Activated naive CD4-positive, alpha-beta T cell treated with anti-CD3 and anti-CD28 coated beads for 36 hours (primary cell): ENCODE measurements around the gene SGSM2. TPM values are rescaled to one million over a fixed set of nuclear protein-coding genes. Genes with fewer than 3 reads are reported as not detected.

Experiments used
- CTCF ChIA-PET: fragments of 350-600 bp; sonication (Branson Sonifier 250); formaldehyde crosslinking; loops from one replicate; lab custom pipeline; 2021; ENCODE audit warnings: antibody characterized with exemption; lab: Charles Lee
- DNase-seq: peaks from one replicate; pipeline ENCODE4 v3.0.0-alpha.2; 2020
- H3K27ac Mint-ChIP-seq: one replicate; pipeline ENCODE4 v1.8.0; 2021; ENCODE audit warnings: mild to moderate bottlenecking, mixed read lengths
- H3K27me3 Mint-ChIP-seq: one replicate; pipeline ENCODE4 v1.8.0; 2021; ENCODE audit warnings: low read depth, mixed read lengths
- H3K36me3 Mint-ChIP-seq: one replicate; pipeline ENCODE4 v1.8.0; 2021; ENCODE audit warnings: low read depth, mixed read lengths
- H3K4me1 Mint-ChIP-seq: one replicate; pipeline ENCODE4 v1.8.0; 2021; ENCODE audit warnings: low read depth, mixed read lengths
- H3K4me3 Mint-ChIP-seq: one replicate; pipeline ENCODE4 v1.8.0; 2021; ENCODE audit warnings: mild to moderate bottlenecking, moderate library complexity, mixed read lengths
- H3K9me3 Mint-ChIP-seq: one replicate; pipeline ENCODE4 v1.8.0; 2021; ENCODE audit warnings: mixed read lengths
- intact Hi-C: fragments of 100-400 bp; cut with micrococcal nuclease; formaldehyde crosslinking; loops from one replicate; pipeline ENCODE4 v1.15.1; 2023
- total RNA-seq, 2 experiments: library from RNA; stranded (reverse); gene quantifications; one replicate each; pipeline ENCODE4 v1.2.3, GENCODE V29; 2021

Gene SGSM2
- total RNA-seq, 2 experiments from 2014 or later: 20.3 to 22.0 TPM

- intact Hi-C loops: no loop called here
- peaks cover 17% of the 10 kb centered on the region for H3K36me3 Mint-ChIP-seq
- no peak overlapping the region for H3K27ac Mint-ChIP-seq
- no peaks in the 10 kb centered on the region for H3K9me3 Mint-ChIP-seq
- CTCF ChIA-PET: interaction anchor here (1.1 to 2.9 kb wide), 3 partner anchors 15 to 78 kb away, joined by 7 to 19 read pairs (median 7); no protein-coding TSS in a partner anchor
- no peaks in the 10 kb centered on the region for H3K27me3 Mint-ChIP-seq
- peaks cover 19% of the 10 kb centered on the region for H3K4me1 Mint-ChIP-seq
- DNase-seq: no peak
- peak overlapping the region; percentile 66 for H3K4me3 Mint-ChIP-seq
Measured at GRCh38 chr17:2338315-2338657, 985 bp downstream of the SGSM2 start.

- peak; percentile 46 for DNase-seq
- Mint-ChIP-seq H3K36me3 (peaks cover 1% of the 10 kb centered on the region), H3K4me1 (peaks cover 9% of the 10 kb centered on the region), H3K27me3 (no peaks in the 10 kb centered on the region), H3K27ac (no peak overlapping the region), H3K9me3 (no peaks in the 10 kb centered on the region), H3K4me3 (no peak overlapping the region)
- intact Hi-C loops: no loop called here
- CTCF ChIA-PET: interaction anchor here (1.7 kb wide), 1 partner anchor 10 kb away, joined by 10 read pairs; no protein-coding TSS in a partner anchor
Measured at GRCh38 chr17:2343421-2343820, 6.1 kb downstream of the SGSM2 start.

- no peak for DNase-seq
- Mint-ChIP-seq H3K4me1 (peaks cover 7% of the 10 kb centered on the region), H3K27ac (no peak overlapping the region), H3K27me3 (no peaks in the 10 kb centered on the region), H3K9me3 (no peaks in the 10 kb centered on the region), H3K4me3 (no peak overlapping the region), H3K36me3 (peaks cover 1% of the 10 kb centered on the region)
- CTCF ChIA-PET: interaction anchor here (1.7 kb wide), 1 partner anchor 9 kb away, joined by 10 read pairs; no protein-coding TSS in a partner anchor
- intact Hi-C loops: no loop called here
Measured at GRCh38 chr17:2344528-2344927, 7.2 kb downstream of the SGSM2 start.

GRCh38 chr17:2346475-2346874, 9.2 kb downstream of the SGSM2 start:
- no peaks in the 10 kb centered on the region for H3K36me3 Mint-ChIP-seq
- CTCF ChIA-PET: no interaction called here
- DNase-seq: no peak
- H3K9me3 Mint-ChIP-seq: no peaks in the 10 kb centered on the region
- peaks cover 6% of the 10 kb centered on the region for H3K4me1 Mint-ChIP-seq
- H3K4me3 Mint-ChIP-seq: no peak overlapping the region
- H3K27me3 Mint-ChIP-seq: no peaks in the 10 kb centered on the region
- H3K27ac Mint-ChIP-seq: no peak overlapping the region
- intact Hi-C loops: no loop called here

GRCh38 chr17:2347805-2348685, 10.7 kb downstream of the SGSM2 start:
- no peak overlapping the region for H3K4me3 Mint-ChIP-seq
- H3K36me3 Mint-ChIP-seq: no peaks in the 10 kb centered on the region
- CTCF ChIA-PET: interaction anchor here (1.0 to 1.7 kb wide), 4 partner anchors 8 to 291 kb away, joined by 3 to 5 read pairs (median 4); no protein-coding TSS in a partner anchor
- no peak overlapping the region for H3K27ac Mint-ChIP-seq
- peaks cover 6% of the 10 kb centered on the region for H3K4me1 Mint-ChIP-seq
- H3K27me3 Mint-ChIP-seq: no peaks in the 10 kb centered on the region
- no peak for DNase-seq
- intact Hi-C loops: no loop called here
- no peaks in the 10 kb centered on the region for H3K9me3 Mint-ChIP-seq

GRCh38 chr17:2351269-2351668, 14.0 kb downstream of the SGSM2 start:
- CTCF ChIA-PET: interaction anchor here (0.6 to 1.7 kb wide), 5 partner anchors 15 to 488 kb away, joined by 3 to 9 read pairs (median 3); partner anchors contain the start of gene TSR1
- Mint-ChIP-seq H3K4me1 (peaks cover 17% of the 10 kb centered on the region), H3K4me3 (no peak overlapping the region), H3K9me3 (no peaks in the 10 kb centered on the region), H3K27ac (no peak overlapping the region), H3K27me3 (no peaks in the 10 kb centered on the region), H3K36me3 (no peaks in the 10 kb centered on the region)
- DNase-seq: no peak
- intact Hi-C loops: loop anchor here (5.0 kb wide), 1 partner anchor 49 kb away; the partner anchor contains the start of genes SMG6 and SRR

- Mint-ChIP-seq H3K36me3 (no peaks in the 10 kb centered on the region), H3K27me3 (no peaks in the 10 kb centered on the region), H3K4me3 (no peak overlapping the region), H3K9me3 (no peaks in the 10 kb centered on the region), H3K4me1 (peaks cover 17% of the 10 kb centered on the region), H3K27ac (no peak overlapping the region)
- no peak for DNase-seq
- intact Hi-C loops: loop anchor here (5.0 kb wide), 1 partner anchor 52 kb away; the partner anchor contains the start of genes SMG6 and SRR
- CTCF ChIA-PET: interaction anchor here (0.6 to 2.4 kb wide), 7 partner anchors 15 to 582 kb away, joined by 3 to 19 read pairs (median 4); partner anchors contain the start of gene TSR1
Measured at GRCh38 chr17:2354311-2354710, 17.0 kb downstream of the SGSM2 start.

- DNase-seq: no peak
- H3K4me1 Mint-ChIP-seq: peaks cover 17% of the 10 kb centered on the region
Measured at GRCh38 chr17:2357237-2357636, 19.9 kb downstream of the SGSM2 start.

GRCh38 chr17:2357931-2358434, 20.7 kb downstream of the SGSM2 start:
- intact Hi-C loops: no loop called here
- CTCF ChIA-PET: interaction anchor here (0.9 to 1.5 kb wide), 2 partner anchors 21 to 58 kb away, joined by 3 to 4 read pairs; partner anchors contain the start of gene TSR1
- Mint-ChIP-seq H3K36me3 (peaks cover 3% of the 10 kb centered on the region), H3K9me3 (no peaks in the 10 kb centered on the region), H3K27me3 (no peaks in the 10 kb centered on the region), H3K4me1 (peaks cover 15% of the 10 kb centered on the region), H3K27ac (no peak overlapping the region), H3K4me3 (no peak overlapping the region)
- DNase-seq: no peak

More at GRCh38 chr17:2357237-2357636, 19.9 kb downstream of the SGSM2 start:
- H3K27ac Mint-ChIP-seq: no peak overlapping the region
- H3K36me3 Mint-ChIP-seq: no peaks in the 10 kb centered on the region
- intact Hi-C loops: no loop called here
- H3K27me3 Mint-ChIP-seq: no peaks in the 10 kb centered on the region
- CTCF ChIA-PET: no interaction called here
- H3K4me3 Mint-ChIP-seq: no peak overlapping the region
- H3K9me3 Mint-ChIP-seq: no peaks in the 10 kb centered on the region

GRCh38 chr17:2361010-2361760, 23.9 kb downstream of the SGSM2 start:
- Mint-ChIP-seq H3K27me3 (no peaks in the 10 kb centered on the region), H3K9me3 (no peaks in the 10 kb centered on the region), H3K4me1 (no peaks in the 10 kb centered on the region), H3K27ac (no peak overlapping the region), H3K36me3 (peaks cover 3% of the 10 kb centered on the region), H3K4me3 (no peak overlapping the region)
- intact Hi-C loops: no loop called here
- CTCF ChIA-PET: interaction anchor here (0.8 to 1.8 kb wide), 3 partner anchors 8 to 55 kb away, joined by 3 to 4 read pairs (median 4); no protein-coding TSS in a partner anchor
- DNase-seq: no peak

- no peaks in the 10 kb centered on the region for H3K27me3 Mint-ChIP-seq
- CTCF ChIA-PET: no interaction called here
- intact Hi-C loops: no loop called here
Measured at GRCh38 chr17:2362016-2362415, 24.7 kb downstream of the SGSM2 start.

GRCh38 chr17:2362416-2362815, 25.1 kb downstream of the SGSM2 start:
- intact Hi-C loops: no loop called here
- no peaks in the 10 kb centered on the region for H3K4me1 Mint-ChIP-seq
- CTCF ChIA-PET: no interaction called here
- H3K9me3 Mint-ChIP-seq: no peaks in the 10 kb centered on the region
- no peak overlapping the region for H3K4me3 Mint-ChIP-seq
- DNase-seq: no peak
- H3K36me3 Mint-ChIP-seq: peaks cover 3% of the 10 kb centered on the region
- H3K27ac Mint-ChIP-seq: no peak overlapping the region
- no peaks in the 10 kb centered on the region for H3K27me3 Mint-ChIP-seq

More at GRCh38 chr17:2362016-2362415, 24.7 kb downstream of the SGSM2 start:
- no peak for DNase-seq
- Mint-ChIP-seq H3K9me3 (no peaks in the 10 kb centered on the region), H3K4me3 (no peak overlapping the region), H3K4me1 (no peaks in the 10 kb centered on the region), H3K36me3 (peaks cover 3% of the 10 kb centered on the region), H3K27ac (no peak overlapping the region)
